HG03342 (cell line): Measurements from ENCODE around the gene TBC1D25.

Source experiments
- ATAC-seq: cut with Tn5 transposase; IDR thresholded peaks from one replicate; pipeline ENCODE4 v1.9.1; 2021; ENCODE audit warnings: mild to moderate bottlenecking, moderate library complexity; ENCODE audit not compliant: unreplicated experiment

TBC1D25 gene

GRCh38 chrX:48599341-48599740 lies 59.8 kb downstream of the TBC1D25 start:
- no peak for ATAC-seq

DNA sequence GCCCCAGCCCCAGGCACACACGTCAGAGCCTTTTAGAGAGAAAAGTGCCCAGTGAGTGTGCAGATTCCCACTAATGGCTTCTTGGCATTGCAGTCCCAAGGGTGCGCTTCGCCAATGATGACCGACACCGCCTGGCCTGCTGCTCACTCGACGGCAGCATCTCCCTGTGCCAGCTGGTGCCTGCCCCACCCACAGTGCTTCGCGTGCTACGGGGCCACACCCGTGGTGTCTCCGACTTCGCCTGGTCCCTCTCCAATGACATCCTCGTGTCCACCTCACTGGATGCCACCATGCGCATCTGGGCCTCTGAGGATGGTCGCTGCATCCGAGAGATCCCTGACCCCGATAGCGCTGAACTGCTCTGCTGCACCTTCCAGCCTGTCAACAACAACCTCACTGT lies 60.7 kb downstream of the TBC1D25 start:
- ATAC-seq: no peak

DNA sequence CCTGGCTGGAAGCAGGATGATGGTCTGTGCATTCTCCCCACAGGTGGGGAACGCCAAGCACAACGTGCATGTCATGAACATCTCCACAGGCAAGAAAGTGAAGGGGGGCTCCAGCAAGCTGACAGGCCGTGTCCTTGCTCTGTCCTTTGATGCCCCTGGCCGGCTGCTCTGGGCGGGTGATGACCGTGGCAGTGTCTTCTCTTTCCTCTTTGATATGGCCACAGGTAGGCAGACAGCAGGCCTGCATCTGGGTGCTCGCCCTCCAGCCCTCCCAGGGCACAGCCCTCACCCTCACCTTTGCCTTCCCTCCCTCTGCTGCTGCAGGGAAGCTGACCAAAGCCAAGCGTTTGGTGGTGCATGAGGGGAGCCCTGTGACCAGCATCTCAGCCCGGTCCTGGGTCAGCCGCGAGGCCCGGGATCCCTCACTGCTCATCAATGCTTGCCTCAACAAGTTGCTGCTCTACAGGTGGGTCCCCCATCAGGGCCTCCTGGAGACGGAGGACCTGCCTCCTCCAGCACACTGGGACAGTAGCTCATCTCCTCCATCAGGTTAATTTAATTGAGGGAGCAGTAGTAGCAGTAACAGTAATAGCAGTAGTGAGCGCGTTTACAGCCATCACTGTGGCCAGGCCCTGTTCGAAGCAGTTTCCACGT lies 62.4 kb downstream of the TBC1D25 start:
- ATAC-seq: no peak

DNA sequence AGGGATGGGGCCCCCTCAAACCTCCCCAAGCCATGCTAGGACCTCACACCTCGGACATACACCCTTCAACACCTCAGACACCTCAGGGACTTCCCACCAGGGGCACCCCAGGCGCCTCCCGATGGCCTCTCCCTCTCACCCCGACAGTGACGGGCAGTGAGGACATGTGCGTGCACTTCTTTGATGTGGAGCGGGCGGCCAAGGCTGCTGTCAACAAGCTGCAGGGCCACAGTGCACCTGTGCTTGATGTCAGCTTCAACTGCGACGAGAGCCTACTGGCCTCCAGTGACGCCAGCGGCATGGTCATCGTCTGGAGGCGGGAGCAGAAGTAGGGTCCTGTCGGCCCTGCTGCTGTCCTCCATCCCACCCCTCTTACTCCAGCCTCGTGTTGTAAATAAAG lies 65.2 kb downstream of the TBC1D25 start:
- ATAC-seq: no peak

DNA sequence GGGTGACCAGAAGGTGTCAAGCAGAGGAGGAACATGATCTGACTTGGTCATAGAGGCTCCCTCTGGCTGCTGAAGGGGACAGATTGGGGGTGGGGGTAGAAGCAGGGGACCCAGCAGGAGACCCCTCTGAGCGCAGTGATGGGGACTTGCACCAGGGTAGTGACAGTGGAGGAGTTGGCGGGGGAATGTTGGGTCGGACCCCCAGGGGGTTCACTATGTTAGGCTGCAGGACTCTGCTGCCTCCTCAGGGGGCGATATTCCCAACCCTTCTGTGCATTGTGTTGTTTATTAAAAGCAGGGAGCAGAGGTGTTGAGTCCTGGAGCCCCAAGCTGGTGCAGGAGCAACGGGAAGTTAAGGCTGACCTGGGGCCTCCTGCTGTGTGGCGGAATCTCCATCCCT lies 66.6 kb downstream of the TBC1D25 start:
- ATAC-seq: no peak

DNA sequence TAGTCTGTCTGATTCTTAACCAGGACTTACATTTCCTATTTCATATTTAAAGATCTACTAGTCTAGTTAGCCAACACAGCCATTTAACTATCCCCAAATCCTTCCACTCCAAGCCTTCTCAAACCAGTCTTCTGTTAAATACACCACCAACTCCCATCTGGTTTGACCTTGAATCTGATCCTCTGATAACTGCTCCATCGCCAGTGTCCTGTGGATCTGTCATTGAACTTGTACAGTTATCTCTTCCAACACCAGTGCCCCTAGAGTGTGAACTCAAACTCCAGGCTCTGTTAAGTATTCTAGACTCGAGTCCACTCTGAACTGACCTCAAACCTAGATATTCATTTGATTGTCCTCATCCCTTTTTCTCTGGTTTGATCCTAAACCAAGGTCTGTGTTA lies 72.2 kb downstream of the TBC1D25 start:
- no peak for ATAC-seq
